HepG2 (cell line): ENCODE results near the gene PPM1G.

ENCODE experiments used
- CTCF ChIP-seq: sonication (generic); formaldehyde crosslinking; IDR thresholded peaks from 2 replicates; pipeline ENCODE4 v1.5.0; 2020; ENCODE audit warnings: mild to moderate bottlenecking, missing genetic modification reagents, moderate library complexity
- EP300 ChIP-seq, 3 experiments: sonication (generic) in 1 of 3; formaldehyde crosslinking in 1 of 3; IDR thresholded peaks; 2 replicates each; pipeline versions ENCODE4 v1.5.1 to v1.6.1; 2011 to 2020; ENCODE audit warnings: low read depth in 2 of 3, low read length in 2 of 3, borderline replicate concordance in 1 of 3, improper control_type of control experiment in 1 of 3, mild to moderate bottlenecking in 1 of 3, missing genetic modification reagents in 1 of 3, moderate library complexity in 1 of 3
- EZH2 ChIP-seq: conservative IDR thresholded peaks from 2 replicates; pipeline ENCODE4 v1.6.1; 2012; ENCODE audit warnings: mild to moderate bottlenecking, low read depth, low read length, moderate library complexity
- HCFC1 ChIP-seq: fragments of 150-350 bp; IDR thresholded peaks from 2 replicates; pipeline ENCODE4 v1.6.1; 2014; ENCODE audit warnings: low read depth, low read length
- JUN ChIP-seq: sonication (generic); formaldehyde crosslinking; IDR thresholded peaks from 2 replicates; pipeline ENCODE4 v1.4.0; 2020; ENCODE audit warnings: mild to moderate bottlenecking, missing genetic modification reagents
- KAT7 ChIP-seq: IDR thresholded peaks from 2 replicates; pipeline ENCODE4 v1.6.1; 2018; ENCODE audit warnings: borderline replicate concordance, missing compliant biosample characterization
- SIN3A ChIP-seq: IDR thresholded peaks from 2 replicates; pipeline ENCODE4 v1.6.1; 2011; ENCODE audit warnings: low read depth, mild to moderate bottlenecking, control low read depth, low read length, borderline replicate concordance
- THAP11 ChIP-seq: IDR thresholded peaks from 2 replicates; pipeline ENCODE4 v1.6.1; 2016; ENCODE audit warnings: missing biosample characterization, missing genetic modification reagents
- ZNF547 ChIP-seq: sonication (generic); formaldehyde crosslinking; IDR thresholded peaks from 2 replicates; pipeline ENCODE4 v1.5.1; 2020; ENCODE audit warnings: mild to moderate bottlenecking, missing genetic modification reagents
- ZNF792 ChIP-seq: IDR thresholded peaks from 2 replicates; pipeline ENCODE4 v1.6.1; 2016
- ZNF850 ChIP-seq: sonication (generic); formaldehyde crosslinking; conservative IDR thresholded peaks from 2 replicates; pipeline ENCODE4 v1.9.0; 2021; ENCODE audit warnings: mild to moderate bottlenecking, missing genetic modification reagents

- TF ChIP-seq ZNF547 (CRISPR knock-in tag) (no peak), KAT7 (CRISPR knock-in tag) (no peak), JUN (CRISPR knock-in tag) (no peak), SIN3A (no peak), ZNF792 (CRISPR knock-in tag) (no peak), CTCF (no peak), EZH2 (no peak), EP300 (IDR thresholded peaks at IDR 0.05; ENCODE audit: low read depth in 2 of 2, low read length in 2 of 2) (no peak), EP300 (CRISPR knock-in tag; IDR thresholded peaks at IDR 0.05; ENCODE audit: borderline replicate concordance) (no peak), THAP11 (CRISPR knock-in tag) (no peak), HCFC1 (no peak), ZNF850 (no peak)
Observed at GRCh38 chr2:27354597-27354927, 54.8 kb downstream of the PPM1G start.
